Measurements from ENCODE around the gene ZMIZ2.
A peak's percentile ranks its signal among the peaks of the same experiment; 100 is the strongest.

ZMIZ2 gene

DNA sequence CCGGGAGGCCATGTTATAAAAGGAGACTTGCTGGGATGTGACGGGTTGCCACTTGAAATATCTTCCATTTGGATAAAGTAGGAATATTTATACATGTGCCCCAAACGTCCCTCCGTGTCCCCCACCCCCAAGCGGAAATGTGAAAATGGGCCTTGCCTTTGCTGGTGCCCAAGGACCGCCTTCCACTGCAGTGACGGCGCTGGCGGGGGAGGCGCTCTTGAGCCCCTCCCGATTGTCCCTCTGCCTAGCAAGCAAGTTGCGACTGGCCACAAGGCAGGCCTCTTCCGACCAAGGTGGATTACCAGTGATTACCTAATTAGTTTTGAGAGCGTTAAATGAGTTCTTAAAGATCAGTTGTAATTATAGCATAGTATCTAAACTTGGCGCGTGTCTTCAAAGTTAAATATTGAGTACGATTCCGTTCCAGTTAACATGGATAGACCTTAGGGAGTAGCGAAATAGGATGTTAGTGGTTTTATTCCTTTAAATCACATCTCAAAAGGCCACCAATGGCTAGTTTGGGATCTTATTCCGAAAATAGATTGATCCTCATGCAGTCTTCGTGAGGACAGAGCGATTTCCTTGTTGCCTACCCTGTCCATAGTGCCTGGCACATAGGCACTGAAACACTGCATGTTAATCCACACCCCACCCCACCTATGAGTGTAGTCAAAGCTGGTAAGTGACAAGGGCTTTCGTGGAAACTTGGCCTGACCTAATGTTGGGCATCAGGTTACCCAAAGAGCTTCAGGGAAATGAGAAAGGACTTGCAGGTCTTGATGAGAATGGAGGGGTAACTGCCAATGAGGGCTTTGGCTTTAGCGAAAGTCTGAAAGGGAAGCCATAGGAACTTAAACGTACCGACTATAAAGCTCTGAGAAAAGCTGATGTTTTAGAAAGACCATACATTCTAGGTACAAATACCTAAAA lies 48.9 kb downstream of the ZMIZ2 start (continued):
- TF ChIP-seq ZNF302 (tag by site-specific recombination; IDR thresholded peaks at IDR 0.05; ENCODE audit: low read depth) (no peak), ZNF514 (tag by site-specific recombination; IDR thresholded peaks at IDR 0.05) (no peak), ZNF140 (tag by site-specific recombination; IDR thresholded peaks at IDR 0.05) (no peak), ZBTB17 (tag by site-specific recombination; IDR thresholded peaks at IDR 0.05) (no peak), KLF7 (tag by site-specific recombination; IDR thresholded peaks at IDR 0.05; ENCODE audit: borderline replicate concordance) (no peak), ZNF175 (tag by site-specific recombination; IDR thresholded peaks at IDR 0.05) (no peak), EGR2 (tag by site-specific recombination; IDR thresholded peaks at IDR 0.05; ENCODE audit: low read depth) (no peak), ZNF792 (tag by site-specific recombination; IDR thresholded peaks at IDR 0.05) (no peak), IKZF3 (tag by site-specific recombination; IDR thresholded peaks at IDR 0.05) (0 out of 2 replicates have a peak, but pooled peaks have one; percentile 3), ZNF521 (tag by site-specific recombination; IDR thresholded peaks at IDR 0.05) (no peak), ZNF335 (tag by site-specific recombination; conservative IDR thresholded peaks at IDR 0.05) (peak; percentile 35), SP7 (tag by site-specific recombination; IDR thresholded peaks at IDR 0.05) (no peak), ZNF394 (tag by site-specific recombination; IDR thresholded peaks at IDR 0.05; ENCODE audit: borderline replicate concordance) (peak; percentile 26; the same call in 1 of the 2 replicates), ZNF629 (tag by site-specific recombination; IDR thresholded peaks at IDR 0.05) (no peak), ZBTB21 (tag by site-specific recombination; IDR thresholded peaks at IDR 0.05) (no peak), ZNF768 (tag by site-specific recombination; IDR thresholded peaks at IDR 0.05) (no peak), ZNF350 (tag by site-specific recombination; IDR thresholded peaks at IDR 0.05) (no peak)
- TF ChIP-seq, protein P1, sequence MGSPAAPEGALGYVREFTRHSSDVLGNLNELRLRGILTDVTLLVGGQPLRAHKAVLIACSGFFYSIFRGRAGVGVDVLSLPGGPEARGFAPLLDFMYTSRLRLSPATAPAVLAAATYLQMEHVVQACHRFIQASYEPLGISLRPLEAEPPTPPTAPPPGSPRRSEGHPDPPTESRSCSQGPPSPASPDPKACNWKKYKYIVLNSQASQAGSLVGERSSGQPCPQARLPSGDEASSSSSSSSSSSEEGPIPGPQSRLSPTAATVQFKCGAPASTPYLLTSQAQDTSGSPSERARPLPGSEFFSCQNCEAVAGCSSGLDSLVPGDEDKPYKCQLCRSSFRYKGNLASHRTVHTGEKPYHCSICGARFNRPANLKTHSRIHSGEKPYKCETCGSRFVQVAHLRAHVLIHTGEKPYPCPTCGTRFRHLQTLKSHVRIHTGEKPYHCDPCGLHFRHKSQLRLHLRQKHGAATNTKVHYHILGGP (tag by site-specific recombination; IDR thresholded peaks at IDR 0.05): no peak
- TF ChIP-seq, protein P2, sequence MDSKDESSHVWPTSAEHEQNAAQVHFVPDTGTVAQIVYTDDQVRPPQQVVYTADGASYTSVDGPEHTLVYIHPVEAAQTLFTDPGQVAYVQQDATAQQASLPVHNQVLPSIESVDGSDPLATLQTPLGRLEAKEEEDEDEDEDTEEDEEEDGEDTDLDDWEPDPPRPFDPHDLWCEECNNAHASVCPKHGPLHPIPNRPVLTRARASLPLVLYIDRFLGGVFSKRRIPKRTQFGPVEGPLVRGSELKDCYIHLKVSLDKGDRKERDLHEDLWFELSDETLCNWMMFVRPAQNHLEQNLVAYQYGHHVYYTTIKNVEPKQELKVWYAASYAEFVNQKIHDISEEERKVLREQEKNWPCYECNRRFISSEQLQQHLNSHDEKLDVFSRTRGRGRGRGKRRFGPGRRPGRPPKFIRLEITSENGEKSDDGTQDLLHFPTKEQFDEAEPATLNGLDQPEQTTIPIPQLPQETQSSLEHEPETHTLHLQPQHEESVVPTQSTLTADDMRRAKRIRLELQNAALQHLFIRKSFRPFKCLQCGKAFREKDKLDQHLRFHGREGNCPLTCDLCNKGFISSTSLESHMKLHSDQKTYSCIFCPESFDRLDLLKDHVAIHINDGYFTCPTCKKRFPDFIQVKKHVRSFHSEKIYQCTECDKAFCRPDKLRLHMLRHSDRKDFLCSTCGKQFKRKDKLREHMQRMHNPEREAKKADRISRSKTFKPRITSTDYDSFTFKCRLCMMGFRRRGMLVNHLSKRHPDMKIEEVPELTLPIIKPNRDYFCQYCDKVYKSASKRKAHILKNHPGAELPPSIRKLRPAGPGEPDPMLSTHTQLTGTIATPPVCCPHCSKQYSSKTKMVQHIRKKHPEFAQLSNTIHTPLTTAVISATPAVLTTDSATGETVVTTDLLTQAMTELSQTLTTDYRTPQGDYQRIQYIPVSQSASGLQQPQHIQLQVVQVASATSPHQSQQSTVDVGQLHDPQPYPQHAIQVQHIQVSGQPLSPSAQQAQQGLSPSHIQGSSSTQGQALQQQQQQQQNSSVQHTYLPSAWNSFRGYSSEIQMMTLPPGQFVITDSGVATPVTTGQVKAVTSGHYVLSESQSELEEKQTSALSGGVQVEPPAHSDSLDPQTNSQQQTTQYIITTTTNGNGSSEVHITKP (tag by site-specific recombination; IDR thresholded peaks at IDR 0.05): peak; percentile 82
- TF ChIP-seq, protein P3, sequence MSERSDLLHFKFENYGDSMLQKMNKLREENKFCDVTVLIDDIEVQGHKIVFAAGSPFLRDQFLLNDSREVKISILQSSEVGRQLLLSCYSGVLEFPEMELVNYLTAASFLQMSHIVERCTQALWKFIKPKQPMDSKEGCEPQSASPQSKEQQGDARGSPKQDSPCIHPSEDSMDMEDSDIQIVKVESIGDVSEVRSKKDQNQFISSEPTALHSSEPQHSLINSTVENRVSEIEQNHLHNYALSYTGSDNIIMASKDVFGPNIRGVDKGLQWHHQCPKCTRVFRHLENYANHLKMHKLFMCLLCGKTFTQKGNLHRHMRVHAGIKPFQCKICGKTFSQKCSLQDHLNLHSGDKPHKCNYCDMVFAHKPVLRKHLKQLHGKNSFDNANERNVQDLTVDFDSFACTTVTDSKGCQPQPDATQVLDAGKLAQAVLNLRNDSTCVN (tag by site-specific recombination; optimal IDR thresholded peaks at IDR 0.05): no peak
- TF ChIP-seq, protein P4, sequence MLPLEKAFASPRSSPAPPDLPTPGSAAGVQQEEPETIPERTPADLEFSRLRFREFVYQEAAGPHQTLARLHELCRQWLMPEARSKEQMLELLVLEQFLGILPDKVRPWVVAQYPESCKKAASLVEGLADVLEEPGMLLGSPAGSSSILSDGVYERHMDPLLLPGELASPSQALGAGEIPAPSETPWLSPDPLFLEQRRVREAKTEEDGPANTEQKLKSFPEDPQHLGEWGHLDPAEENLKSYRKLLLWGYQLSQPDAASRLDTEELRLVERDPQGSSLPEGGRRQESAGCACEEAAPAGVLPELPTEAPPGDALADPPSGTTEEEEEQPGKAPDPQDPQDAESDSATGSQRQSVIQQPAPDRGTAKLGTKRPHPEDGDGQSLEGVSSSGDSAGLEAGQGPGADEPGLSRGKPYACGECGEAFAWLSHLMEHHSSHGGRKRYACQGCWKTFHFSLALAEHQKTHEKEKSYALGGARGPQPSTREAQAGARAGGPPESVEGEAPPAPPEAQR (tag by site-specific recombination; IDR thresholded peaks at IDR 0.05): no peak
- TF ChIP-seq, protein P5, sequence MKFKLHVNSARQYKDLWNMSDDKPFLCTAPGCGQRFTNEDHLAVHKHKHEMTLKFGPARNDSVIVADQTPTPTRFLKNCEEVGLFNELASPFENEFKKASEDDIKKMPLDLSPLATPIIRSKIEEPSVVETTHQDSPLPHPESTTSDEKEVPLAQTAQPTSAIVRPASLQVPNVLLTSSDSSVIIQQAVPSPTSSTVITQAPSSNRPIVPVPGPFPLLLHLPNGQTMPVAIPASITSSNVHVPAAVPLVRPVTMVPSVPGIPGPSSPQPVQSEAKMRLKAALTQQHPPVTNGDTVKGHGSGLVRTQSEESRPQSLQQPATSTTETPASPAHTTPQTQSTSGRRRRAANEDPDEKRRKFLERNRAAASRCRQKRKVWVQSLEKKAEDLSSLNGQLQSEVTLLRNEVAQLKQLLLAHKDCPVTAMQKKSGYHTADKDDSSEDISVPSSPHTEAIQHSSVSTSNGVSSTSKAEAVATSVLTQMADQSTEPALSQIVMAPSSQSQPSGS (tag by site-specific recombination; IDR thresholded peaks at IDR 0.05; ENCODE audit: low read depth): 0 out of 2 replicates have a peak, but pooled peaks have one; percentile 20
- TF ChIP-seq, protein P6, sequence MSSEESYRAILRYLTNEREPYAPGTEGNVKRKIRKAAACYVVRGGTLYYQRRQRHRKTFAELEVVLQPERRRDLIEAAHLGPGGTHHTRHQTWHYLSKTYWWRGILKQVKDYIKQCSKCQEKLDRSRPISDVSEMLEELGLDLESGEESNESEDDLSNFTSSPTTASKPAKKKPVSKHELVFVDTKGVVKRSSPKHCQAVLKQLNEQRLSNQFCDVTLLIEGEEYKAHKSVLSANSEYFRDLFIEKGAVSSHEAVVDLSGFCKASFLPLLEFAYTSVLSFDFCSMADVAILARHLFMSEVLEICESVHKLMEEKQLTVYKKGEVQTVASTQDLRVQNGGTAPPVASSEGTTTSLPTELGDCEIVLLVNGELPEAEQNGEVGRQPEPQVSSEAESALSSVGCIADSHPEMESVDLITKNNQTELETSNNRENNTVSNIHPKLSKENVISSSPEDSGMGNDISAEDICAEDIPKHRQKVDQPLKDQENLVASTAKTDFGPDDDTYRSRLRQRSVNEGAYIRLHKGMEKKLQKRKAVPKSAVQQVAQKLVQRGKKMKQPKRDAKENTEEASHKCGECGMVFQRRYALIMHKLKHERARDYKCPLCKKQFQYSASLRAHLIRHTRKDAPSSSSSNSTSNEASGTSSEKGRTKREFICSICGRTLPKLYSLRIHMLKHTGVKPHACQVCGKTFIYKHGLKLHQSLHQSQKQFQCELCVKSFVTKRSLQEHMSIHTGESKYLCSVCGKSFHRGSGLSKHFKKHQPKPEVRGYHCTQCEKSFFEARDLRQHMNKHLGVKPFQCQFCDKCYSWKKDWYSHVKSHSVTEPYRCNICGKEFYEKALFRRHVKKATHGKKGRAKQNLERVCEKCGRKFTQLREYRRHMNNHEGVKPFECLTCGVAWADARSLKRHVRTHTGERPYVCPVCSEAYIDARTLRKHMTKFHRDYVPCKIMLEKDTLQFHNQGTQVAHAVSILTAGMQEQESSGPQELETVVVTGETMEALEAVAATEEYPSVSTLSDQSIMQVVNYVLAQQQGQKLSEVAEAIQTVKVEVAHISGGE (tag by site-specific recombination; conservative IDR thresholded peaks at IDR 0.05; ENCODE audit: low read depth): peak; percentile 62
